ENCODE data around the gene EXOC6.
"Not testable (repeated sequence)": the region's sequence is repeated elsewhere in the genome, so short reads cannot be mapped to it uniquely, and the experiment has no call there.

EXOC6 gene

GRCh38 chr10:92961638-92962037, 113.3 kb downstream of the EXOC6 start:
- Histone ChIP-seq H3K4me1 (ENCODE audit: control insufficient read depth, insufficient read depth, low read length) (no peaks in the 10 kb centered on the region), H3K9ac (ENCODE audit: low read depth, low read length) (no peak overlapping the region), H3K4me2 (ENCODE audit: low read length) (no peak overlapping the region), H3K27me3 (ENCODE audit: control insufficient read depth, insufficient read depth, low read length) (no peaks in the 10 kb centered on the region), H3K9me3 (replicated peaks; ENCODE audit: low read length) (no peaks in the 10 kb centered on the region), H3K4me3 (ENCODE audit: low read length) (no peak overlapping the region), H3K36me3 (ENCODE audit: insufficient read depth, low read length) (no peaks in the 10 kb centered on the region)

GRCh38 chr10:92965314-92965713, 117.0 kb downstream of the EXOC6 start:
- Histone ChIP-seq H3K9ac (ENCODE audit: low read depth, low read length) (peak overlapping the region; percentile 40), H3K4me3 (ENCODE audit: low read length) (no peak overlapping the region), H3K4me1 (ENCODE audit: control insufficient read depth, insufficient read depth, low read length) (peaks cover 6% of the 10 kb centered on the region), H3K27me3 (ENCODE audit: control insufficient read depth, insufficient read depth, low read length) (no peaks in the 10 kb centered on the region), H3K4me2 (ENCODE audit: low read length) (peak overlapping the region; percentile 26), H3K9me3 (replicated peaks; ENCODE audit: low read length) (no peaks in the 10 kb centered on the region), H3K36me3 (ENCODE audit: insufficient read depth, low read length) (no peaks in the 10 kb centered on the region)

- Histone ChIP-seq H3K9me3 (replicated peaks; ENCODE audit: low read length) (no peaks in the 10 kb centered on the region), H3K4me2 (ENCODE audit: low read length) (no peak overlapping the region), H3K36me3 (ENCODE audit: insufficient read depth, low read length) (no peaks in the 10 kb centered on the region), H3K4me3 (ENCODE audit: low read length) (no peak overlapping the region), H3K9ac (ENCODE audit: low read depth, low read length) (no peak overlapping the region), H3K4me1 (ENCODE audit: control insufficient read depth, insufficient read depth, low read length) (peaks cover 18% of the 10 kb centered on the region), H3K27me3 (ENCODE audit: control insufficient read depth, insufficient read depth, low read length) (no peaks in the 10 kb centered on the region)
Measured at GRCh38 chr10:92967641-92968040, 119.3 kb downstream of the EXOC6 start.

- no peak overlapping the region for H3K4me3 ChIP-seq (ENCODE audit: low read length)
- no peaks in the 10 kb centered on the region for H3K36me3 ChIP-seq (ENCODE audit: insufficient read depth, low read length)
- no peaks in the 10 kb centered on the region for H3K9me3 ChIP-seq (replicated peaks; ENCODE audit: low read length)
- no peaks in the 10 kb centered on the region for H3K27me3 ChIP-seq (ENCODE audit: control insufficient read depth, insufficient read depth, low read length)
- H3K4me1 ChIP-seq (ENCODE audit: control insufficient read depth, insufficient read depth, low read length), result peaks cover 18% of the 10 kb centered on the region
- no peak overlapping the region for H3K4me2 ChIP-seq (ENCODE audit: low read length)
- no peak overlapping the region for H3K9ac ChIP-seq (ENCODE audit: low read depth, low read length)
Measured at GRCh38 chr10:92969151-92969550, 120.8 kb downstream of the EXOC6 start.

- no peaks in the 10 kb centered on the region for H3K36me3 ChIP-seq (ENCODE audit: insufficient read depth, low read length)
- no peak overlapping the region for H3K4me3 ChIP-seq (ENCODE audit: low read length)
- H3K9ac ChIP-seq (ENCODE audit: low read depth, low read length), result no peak overlapping the region
- peaks cover 18% of the 10 kb centered on the region for H3K4me1 ChIP-seq (ENCODE audit: control insufficient read depth, insufficient read depth, low read length)
- H3K9me3 ChIP-seq (replicated peaks; ENCODE audit: low read length), result no peaks in the 10 kb centered on the region
- H3K4me2 ChIP-seq (ENCODE audit: low read length), result no peak overlapping the region
- H3K27me3 ChIP-seq (ENCODE audit: control insufficient read depth, insufficient read depth, low read length), result no peaks in the 10 kb centered on the region
Measured at GRCh38 chr10:92970301-92971070, 122.2 kb downstream of the EXOC6 start.

- Histone ChIP-seq H3K27me3 (ENCODE audit: control insufficient read depth, insufficient read depth, low read length) (no peaks in the 10 kb centered on the region), H3K4me3 (ENCODE audit: low read length) (peak overlapping the region; percentile 36), H3K4me1 (ENCODE audit: control insufficient read depth, insufficient read depth, low read length) (peaks cover 18% of the 10 kb centered on the region), H3K9me3 (replicated peaks; ENCODE audit: low read length) (no peaks in the 10 kb centered on the region), H3K9ac (ENCODE audit: low read depth, low read length) (no peak overlapping the region), H3K4me2 (ENCODE audit: low read length) (peak overlapping the region; percentile 45), H3K36me3 (ENCODE audit: insufficient read depth, low read length) (no peaks in the 10 kb centered on the region)
Measured at GRCh38 chr10:92972066-92972870, 123.9 kb downstream of the EXOC6 start.

GRCh38 chr10:92972886-92973285, 124.6 kb downstream of the EXOC6 start:
- no peaks in the 10 kb centered on the region for H3K36me3 ChIP-seq (ENCODE audit: insufficient read depth, low read length)
- H3K4me3 ChIP-seq (ENCODE audit: low read length), result no peak overlapping the region
- H3K4me2 ChIP-seq (ENCODE audit: low read length), result no peak overlapping the region
- no peaks in the 10 kb centered on the region for H3K27me3 ChIP-seq (ENCODE audit: control insufficient read depth, insufficient read depth, low read length)
- peaks cover 18% of the 10 kb centered on the region for H3K4me1 ChIP-seq (ENCODE audit: control insufficient read depth, insufficient read depth, low read length)
- no peaks in the 10 kb centered on the region for H3K9me3 ChIP-seq (replicated peaks; ENCODE audit: low read length)
- no peak overlapping the region for H3K9ac ChIP-seq (ENCODE audit: low read depth, low read length)

GRCh38 chr10:92976278-92976677, 128.0 kb downstream of the EXOC6 start:
- H3K9me3 ChIP-seq (replicated peaks; ENCODE audit: low read length); H3K36me3 ChIP-seq (ENCODE audit: insufficient read depth, low read length); H3K4me1 ChIP-seq (ENCODE audit: control insufficient read depth, insufficient read depth, low read length); H3K4me2 ChIP-seq (ENCODE audit: low read length); H3K27me3 ChIP-seq (ENCODE audit: control insufficient read depth, insufficient read depth, low read length); H3K4me3 ChIP-seq (ENCODE audit: low read length); H3K9ac ChIP-seq (ENCODE audit: low read depth, low read length): not testable (repeated sequence)

- H3K4me2 ChIP-seq (ENCODE audit: low read length), result no peak overlapping the region
- H3K9ac ChIP-seq (ENCODE audit: low read depth, low read length), result no peak overlapping the region
- no peaks in the 10 kb centered on the region for H3K9me3 ChIP-seq (replicated peaks; ENCODE audit: low read length)
- no peaks in the 10 kb centered on the region for H3K36me3 ChIP-seq (ENCODE audit: insufficient read depth, low read length)
- H3K4me1 ChIP-seq (ENCODE audit: control insufficient read depth, insufficient read depth, low read length), result no peaks in the 10 kb centered on the region
- no peak overlapping the region for H3K4me3 ChIP-seq (ENCODE audit: low read length)
- no peaks in the 10 kb centered on the region for H3K27me3 ChIP-seq (ENCODE audit: control insufficient read depth, insufficient read depth, low read length)
Measured at GRCh38 chr10:92989250-92989649, 140.9 kb downstream of the EXOC6 start.

- Histone ChIP-seq H3K4me3 (ENCODE audit: low read length) (no peak overlapping the region), H3K4me2 (ENCODE audit: low read length) (no peak overlapping the region), H3K4me1 (ENCODE audit: control insufficient read depth, insufficient read depth, low read length) (no peaks in the 10 kb centered on the region), H3K9ac (ENCODE audit: low read depth, low read length) (no peak overlapping the region), H3K9me3 (replicated peaks; ENCODE audit: low read length) (no peaks in the 10 kb centered on the region), H3K36me3 (ENCODE audit: insufficient read depth, low read length) (no peaks in the 10 kb centered on the region), H3K27me3 (ENCODE audit: control insufficient read depth, insufficient read depth, low read length) (no peaks in the 10 kb centered on the region)
Measured at GRCh38 chr10:92990615-92991014, 142.3 kb downstream of the EXOC6 start.

- no peaks in the 10 kb centered on the region for H3K36me3 ChIP-seq (ENCODE audit: insufficient read depth, low read length)
- H3K9ac ChIP-seq (ENCODE audit: low read depth, low read length), result no peak overlapping the region
Measured at GRCh38 chr10:92991513-92991912, 143.2 kb downstream of the EXOC6 start.

More at GRCh38 chr10:92991513-92991912, 143.2 kb downstream of the EXOC6 start:
- H3K4me3 ChIP-seq (ENCODE audit: low read length), result no peak overlapping the region
- no peak overlapping the region for H3K4me2 ChIP-seq (ENCODE audit: low read length)
- no peaks in the 10 kb centered on the region for H3K9me3 ChIP-seq (replicated peaks; ENCODE audit: low read length)
- H3K27me3 ChIP-seq (ENCODE audit: control insufficient read depth, insufficient read depth, low read length), result no peaks in the 10 kb centered on the region
- H3K4me1 ChIP-seq (ENCODE audit: control insufficient read depth, insufficient read depth, low read length), result no peaks in the 10 kb centered on the region
